ENCODE measurements around the gene IFT80.
A peak's percentile ranks its signal among the peaks of the same experiment; 100 is the strongest.

Gene IFT80

DNA sequence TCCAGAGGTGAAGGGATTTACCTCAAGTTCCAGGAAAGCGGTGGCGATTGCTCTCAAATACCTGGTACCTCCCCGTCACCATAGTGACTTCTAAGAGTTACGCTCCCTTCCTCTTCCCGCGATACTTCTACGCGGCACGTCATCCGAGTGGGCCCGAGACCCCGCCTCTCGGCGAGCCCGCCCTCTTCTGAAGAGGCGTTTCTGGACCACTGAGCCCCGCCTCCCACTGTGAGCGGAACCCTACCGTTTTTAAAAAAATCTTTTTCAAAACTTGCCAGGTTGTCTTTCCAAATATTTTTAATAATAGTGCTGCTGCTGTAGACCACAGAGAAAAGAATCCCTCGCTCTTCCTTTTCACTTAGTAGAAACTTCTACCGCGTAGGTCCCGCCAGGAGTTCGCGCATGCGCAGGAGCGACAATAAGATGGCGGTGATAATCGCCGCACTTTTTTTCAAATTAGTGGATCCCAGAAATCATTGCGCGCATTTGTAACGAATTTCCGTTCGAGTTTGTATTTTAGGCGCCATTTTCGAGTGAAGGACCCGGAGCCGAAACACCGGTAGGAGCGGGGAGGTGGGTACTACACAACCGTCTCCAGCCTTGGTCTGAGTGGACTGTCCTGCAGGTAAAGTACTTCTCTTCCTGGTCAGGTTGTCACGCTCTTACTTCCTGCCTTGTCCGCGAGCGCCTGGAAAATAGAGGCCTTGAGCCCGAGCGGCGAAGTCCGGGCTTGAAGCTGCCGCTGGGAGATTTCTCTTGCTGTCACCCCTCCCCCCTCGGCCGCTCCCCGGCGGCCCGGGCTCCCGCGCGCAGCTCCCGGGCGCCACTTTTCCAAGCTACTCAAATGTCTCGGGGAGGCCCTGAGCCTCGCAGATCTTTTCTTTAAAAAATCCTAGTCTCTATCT is at the start of gene IFT80, which contains the start of gene SMC4:
Gene IFT80 (minus strand): TSS at position 101 of the 905 bp plus-strand sequence. CDS start 14,625 bp downstream, outside the sequence.
Gene SMC4 (plus strand): TSS at position 526 of the 905 bp plus-strand sequence. CDS start 1,177 bp downstream, outside the sequence.
- peak; percentile 91 to 92 for DNase-seq (ENCODE audit: low read depth in 2 of 2)

DNA sequence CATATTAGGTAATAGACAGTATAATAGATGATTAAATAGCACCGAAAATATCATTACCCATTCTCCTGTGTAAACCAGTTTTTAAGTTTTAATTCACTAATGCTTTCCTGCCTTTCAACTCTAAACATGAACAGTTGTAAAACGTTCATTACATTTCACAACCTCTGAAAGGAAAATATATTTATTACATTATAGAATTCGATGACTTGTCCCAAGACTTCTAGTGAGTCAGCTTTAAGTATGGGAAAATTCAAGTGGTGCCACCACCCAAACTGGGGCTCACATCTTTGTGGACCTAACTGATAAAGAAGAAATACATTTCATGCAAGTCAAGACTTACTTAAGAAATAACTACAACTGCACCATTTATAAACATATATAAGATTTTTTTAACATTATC is 48.5 kb upstream of the IFT80 start:
- DNase-seq (ENCODE audit: low read depth in 2 of 2) = no peak

DNA sequence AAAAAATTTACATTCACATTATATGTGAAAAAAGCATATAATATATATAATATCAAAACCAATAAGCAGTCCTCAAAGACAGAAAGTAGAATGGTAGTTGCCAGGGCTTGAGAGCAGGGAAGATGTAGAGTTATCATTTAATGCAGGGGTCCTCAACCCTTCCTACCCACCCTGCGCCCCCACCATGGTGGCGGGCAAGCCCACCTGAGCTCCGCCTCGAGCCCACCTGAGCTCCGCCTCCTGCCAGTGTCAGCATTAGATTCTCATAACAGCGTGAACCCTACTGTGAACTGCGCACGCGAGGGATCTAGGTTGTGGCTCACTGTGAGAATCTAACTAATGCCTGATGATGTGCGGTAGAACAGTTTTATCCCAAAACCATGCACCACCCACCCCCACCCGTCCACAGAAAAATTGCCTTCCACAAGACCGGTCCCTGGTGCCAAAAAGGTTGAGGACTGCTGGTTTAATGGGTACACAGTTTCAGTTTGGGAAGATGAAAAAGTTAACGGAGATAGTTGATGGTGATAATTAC is 47.6 kb upstream of the IFT80 start:
- DNase-seq (ENCODE audit: low read depth in 2 of 2) = no peak

DNA sequence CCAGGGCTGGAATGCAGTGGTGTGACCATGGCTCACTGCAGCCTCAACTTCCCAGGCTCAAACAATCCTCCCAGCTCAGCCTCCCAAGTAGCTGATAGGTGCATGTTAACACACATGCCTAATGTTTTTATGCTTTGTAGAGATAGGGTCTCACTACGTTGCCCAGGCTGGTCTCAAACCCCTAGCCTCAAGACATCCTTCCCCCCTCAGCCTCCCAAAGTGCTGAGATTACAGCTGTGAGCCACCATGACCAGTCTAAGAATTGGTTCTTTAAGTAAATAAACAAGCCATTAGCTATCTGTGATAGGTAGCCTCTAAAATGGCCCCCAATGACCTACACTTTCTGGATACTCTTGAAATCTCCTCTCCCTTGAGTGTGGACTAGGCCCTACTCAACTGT is 46.8 kb upstream of the IFT80 start:
- no peak for DNase-seq (ENCODE audit: low read depth in 2 of 2)

DNA sequence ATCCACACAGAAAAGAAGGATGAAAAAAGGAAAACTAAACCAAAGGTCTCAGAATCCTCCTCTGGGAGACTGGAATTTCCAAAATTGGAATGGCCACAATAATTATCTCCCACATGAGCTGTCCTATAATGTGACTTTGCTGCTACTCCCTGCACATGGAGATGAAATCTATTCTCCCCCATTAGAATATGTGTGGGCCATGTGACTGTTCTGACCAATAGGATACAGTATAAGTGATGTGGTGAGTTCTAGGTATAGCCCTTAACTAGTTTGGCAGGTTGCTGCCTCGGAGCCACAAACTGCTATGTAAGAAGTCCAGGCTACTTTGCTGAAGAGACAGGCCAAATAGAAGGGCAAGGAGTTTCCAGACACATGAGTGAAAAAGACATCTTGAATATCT is 45.4 kb upstream of the IFT80 start:
- no peak for DNase-seq (ENCODE audit: low read depth in 2 of 2)

DNA sequence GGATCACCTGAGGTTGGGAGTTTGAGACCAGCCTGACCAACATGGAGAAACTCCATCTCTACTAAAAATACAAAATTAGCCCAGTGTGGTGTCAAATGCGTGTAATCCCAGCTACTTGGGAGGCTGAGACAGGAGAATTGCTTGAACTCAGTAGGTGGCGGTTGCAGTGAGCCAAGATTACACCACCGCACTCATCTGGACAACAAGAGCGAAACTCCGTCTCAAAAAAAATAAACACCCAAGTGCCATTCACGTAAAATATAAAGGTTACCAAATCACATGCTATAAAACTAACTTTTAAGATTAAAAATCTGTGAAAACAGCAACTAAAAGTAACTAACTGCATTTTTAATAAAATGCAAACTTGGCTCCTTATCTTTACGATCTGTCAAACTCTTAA is 41.7 kb upstream of the IFT80 start:
- no peak for DNase-seq (ENCODE audit: low read depth in 2 of 2)

DNA sequence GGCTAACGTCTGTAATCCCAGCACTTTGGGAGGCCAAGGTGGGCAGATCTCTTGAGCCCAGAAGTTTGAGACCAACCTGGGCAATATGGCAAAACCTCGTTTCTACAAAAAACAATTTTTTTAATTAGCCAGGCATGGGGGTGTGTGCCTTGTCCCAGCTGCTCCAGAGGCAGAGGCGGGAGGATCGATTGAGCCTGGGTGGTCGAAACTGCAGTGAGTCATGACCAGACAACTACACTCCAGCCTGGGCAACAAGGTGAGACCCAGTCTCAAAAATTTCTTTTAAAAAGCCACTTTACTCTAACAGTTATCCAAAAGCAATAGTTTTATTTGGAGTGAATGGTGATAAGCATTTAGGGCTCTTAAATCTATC is 38.0 kb upstream of the IFT80 start:
- DNase-seq (ENCODE audit: low read depth in 2 of 2) = no peak

DNA sequence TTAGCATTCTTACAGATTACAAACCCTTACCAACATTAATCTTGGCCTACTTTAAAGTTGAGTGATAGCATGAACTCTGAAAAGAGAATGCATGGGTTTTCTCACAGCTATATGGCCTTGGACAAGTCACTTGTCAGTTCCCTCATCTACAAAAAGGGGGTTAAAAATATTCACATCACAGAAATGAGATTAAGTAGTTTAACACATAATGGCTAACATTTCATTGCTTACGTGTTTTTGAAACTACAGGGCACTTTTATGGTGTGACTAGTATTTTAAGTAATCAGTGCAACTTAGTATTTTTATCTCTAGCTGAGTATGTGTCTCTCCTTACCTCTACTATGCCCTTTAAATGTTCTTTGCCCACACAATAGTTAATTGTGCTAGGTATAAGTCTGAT is 36.7 kb upstream of the IFT80 start:
- DNase-seq (ENCODE audit: low read depth in 2 of 2) = no peak

DNA sequence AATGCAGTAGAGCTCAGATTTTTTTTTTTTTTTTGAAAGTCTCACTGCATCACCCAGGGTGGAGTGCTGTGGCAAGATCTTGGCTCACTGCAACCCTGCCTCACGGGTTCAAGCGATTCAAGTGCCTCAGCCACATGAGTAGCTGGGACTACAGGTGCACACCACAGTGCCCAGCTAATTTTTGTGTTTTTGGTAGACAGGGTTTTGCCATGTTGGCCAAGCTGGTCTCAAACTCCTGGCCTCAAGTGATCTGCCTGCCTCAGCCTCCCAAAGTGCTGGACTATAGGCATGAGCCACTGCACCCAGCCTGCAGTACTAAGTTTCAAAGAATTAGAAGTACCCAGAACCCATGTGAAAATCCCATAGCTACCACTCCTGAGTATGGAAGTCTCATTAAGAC is 36.1 kb upstream of the IFT80 start:
- DNase-seq (ENCODE audit: low read depth in 2 of 2) = no peak

DNA sequence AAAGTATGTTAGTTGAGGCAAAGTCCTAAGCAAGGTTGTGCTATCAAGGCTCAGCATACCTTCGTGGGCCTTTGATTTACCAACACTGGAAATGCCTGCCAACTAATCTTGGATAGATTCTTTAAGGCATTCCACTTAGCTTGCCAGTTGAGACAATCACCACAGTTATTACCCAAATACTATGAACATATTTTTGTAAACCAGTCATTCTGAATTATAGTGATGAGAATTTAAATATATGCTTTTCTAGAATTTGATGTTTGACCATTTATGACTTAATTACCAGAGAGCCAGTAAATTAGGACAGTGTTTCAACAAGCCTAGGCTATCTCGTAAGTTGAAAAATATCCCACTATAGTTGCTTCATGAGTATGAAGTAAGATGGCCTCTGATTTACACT is 35.0 kb upstream of the IFT80 start:
- DNase-seq (ENCODE audit: low read depth in 2 of 2) = no peak

DNA sequence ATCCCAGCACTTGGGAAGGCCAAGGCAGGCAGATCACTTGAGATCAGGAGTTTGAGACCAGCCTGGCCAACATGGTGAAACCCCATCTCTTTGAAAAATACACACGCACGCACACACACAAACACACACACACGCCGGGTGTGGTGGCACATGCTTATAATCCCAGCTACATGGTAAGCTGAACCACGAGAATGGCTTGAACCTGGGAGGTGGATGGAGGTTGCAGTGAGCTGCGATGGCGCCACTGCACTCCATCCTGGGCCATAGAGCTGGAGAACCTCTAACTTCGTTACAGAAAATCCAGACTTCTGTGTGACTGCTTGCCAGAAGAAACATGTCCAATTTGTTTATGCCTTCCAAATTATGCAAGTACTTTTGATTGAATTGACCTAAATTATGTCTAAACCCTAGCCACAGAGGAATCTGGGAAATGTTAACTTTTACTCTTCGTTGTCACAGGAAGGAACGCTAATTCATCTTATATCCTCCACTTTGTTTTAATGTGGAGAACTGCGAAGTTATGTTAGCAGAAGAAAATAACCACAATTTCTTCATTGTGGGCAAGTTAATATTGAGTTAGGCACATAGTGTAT is 28.9 kb upstream of the IFT80 start:
- DNase-seq (ENCODE audit: low read depth in 2 of 2) = no peak

DNA sequence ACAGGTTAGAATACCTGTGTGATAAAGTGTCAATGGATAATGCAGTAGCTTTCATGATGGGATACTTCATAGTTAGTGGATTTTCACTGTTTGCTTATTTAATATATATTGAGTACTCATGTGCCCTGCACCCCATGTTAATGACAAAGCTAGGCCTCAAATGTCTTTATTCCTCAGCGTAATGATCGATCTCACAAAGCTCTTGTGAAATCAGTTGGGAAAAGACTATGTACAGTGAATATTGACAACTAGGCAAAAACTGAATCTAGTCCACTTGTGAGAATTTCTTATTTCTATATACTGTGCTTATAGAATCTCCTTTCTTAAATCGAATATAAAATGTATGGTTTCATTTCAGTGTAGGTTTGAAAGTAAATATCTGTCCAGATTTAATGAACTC is 18.3 kb upstream of the IFT80 start:
- DNase-seq (ENCODE audit: low read depth in 2 of 2) = no peak

DNA sequence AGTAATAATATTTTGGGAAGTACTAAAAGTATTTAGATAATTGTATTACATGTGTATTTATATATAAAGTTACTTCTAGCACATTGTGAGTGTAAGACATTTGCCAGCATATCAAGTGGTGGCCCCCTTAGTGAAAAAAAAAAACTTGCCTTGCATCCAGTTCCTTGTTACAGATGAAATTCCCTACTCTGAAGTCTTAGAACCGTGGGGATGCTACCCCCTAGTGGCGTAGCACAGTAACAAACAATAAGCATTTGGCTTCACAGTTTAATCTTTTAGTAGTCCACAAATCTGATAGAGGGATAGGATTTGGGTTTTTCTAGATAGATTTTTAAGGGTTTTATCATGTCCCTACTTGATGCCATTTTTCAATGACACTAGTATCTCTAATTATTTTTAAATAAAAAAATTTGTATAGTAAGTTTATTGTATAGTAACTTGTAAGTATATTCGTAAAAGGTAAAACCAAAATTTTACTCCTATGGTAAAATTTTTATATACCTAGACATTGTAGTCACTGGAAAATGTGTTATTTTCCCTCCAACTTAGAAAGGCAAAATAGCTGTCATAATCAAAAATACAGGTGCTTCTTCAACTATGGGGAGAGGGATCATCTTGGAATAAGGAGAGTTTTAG is 14.7 kb upstream of the IFT80 start:
- DNase-seq (ENCODE audit: low read depth in 2 of 2) = peak; percentile 28 to 45

DNA sequence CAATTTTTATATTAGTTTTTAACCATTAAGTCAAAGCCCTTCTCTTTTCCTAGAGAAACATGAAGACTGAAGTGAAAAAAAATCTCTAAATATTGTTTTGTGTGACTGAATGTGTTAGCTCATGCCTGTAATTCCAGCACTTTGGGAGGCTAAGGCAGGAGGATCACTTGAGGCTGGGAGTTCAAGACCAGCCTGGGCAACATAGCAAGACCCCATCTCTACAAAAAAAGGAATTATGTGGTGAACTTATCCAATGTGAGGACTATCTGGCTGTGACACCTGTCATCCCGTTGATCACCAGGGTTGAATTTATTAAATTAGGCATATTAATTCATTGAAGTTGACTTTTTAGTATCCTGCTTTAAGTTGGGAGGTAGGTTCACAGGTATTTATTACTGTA is 13.5 kb upstream of the IFT80 start:
- DNase-seq (ENCODE audit: low read depth in 2 of 2) = no peak

DNA sequence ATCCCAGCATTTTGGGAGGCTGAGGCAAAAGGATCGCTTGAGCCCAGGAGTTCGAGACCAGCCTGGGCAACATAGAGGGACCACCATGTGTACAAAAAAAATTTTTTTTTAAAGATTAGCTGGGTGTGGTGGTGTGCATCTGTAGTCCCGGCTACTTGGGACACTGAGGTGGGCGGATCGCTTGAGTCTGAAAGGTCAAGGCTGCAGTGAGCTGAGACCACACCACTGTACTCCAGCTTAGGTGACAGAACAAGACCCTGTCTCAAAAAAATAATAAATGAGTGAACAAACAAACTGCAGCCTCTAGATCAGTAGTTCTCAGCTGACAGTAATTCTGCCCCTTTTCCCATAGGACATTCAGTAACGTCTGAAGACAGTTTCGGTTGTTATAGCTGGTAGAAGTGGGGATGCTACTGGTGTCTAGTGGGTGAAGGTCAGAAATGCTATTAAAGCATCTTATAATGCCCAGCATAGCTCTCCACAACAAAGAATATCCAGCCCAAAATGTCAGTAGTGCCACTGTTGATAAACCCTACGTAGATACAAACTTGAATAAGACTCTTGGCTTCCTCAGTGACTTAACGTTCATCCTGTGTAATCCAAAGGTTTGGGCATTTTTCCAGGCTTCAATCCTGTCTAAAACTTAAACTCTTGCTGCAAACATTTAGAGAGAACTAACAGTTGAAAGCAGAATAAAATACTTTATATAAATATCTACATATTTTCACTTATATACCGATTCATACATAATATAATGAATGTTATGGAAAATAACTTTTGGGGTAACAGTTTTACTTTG is 11.0 kb upstream of the IFT80 start:
- no peak for DNase-seq (ENCODE audit: low read depth in 2 of 2)

DNA sequence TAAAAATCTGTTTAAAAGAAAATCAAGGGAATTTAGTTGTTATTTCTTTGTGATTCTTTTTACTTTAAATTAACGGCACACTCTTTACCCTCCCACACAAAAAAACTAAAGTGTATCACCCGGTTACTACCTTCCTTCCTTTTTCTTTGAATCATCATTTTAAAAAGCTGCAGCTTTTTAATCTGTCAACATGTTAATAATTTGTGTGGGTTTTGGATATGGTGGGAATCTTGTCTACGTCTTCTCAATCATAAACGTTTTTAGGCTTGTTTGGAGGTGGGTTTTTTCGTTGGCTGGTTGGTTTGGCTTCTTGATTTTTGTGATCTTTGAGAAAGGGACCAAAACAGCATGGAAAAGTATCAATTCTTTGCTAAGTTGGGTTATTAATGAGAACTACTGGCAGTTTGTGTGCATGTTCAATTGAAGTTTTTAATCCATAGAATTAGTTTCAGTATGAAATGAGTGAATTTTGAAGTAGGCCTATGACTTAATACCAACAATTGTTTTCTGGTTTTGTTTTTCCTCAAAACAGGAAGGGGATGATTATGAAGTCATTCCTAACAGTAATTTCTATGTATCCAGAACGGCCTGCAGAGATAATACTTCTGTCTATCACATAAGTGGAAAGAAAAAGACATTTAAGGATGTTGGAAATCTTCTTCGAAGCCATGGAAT is 4.9 kb upstream of the IFT80 start:
- no peak for DNase-seq (ENCODE audit: low read depth in 2 of 2)

DNA sequence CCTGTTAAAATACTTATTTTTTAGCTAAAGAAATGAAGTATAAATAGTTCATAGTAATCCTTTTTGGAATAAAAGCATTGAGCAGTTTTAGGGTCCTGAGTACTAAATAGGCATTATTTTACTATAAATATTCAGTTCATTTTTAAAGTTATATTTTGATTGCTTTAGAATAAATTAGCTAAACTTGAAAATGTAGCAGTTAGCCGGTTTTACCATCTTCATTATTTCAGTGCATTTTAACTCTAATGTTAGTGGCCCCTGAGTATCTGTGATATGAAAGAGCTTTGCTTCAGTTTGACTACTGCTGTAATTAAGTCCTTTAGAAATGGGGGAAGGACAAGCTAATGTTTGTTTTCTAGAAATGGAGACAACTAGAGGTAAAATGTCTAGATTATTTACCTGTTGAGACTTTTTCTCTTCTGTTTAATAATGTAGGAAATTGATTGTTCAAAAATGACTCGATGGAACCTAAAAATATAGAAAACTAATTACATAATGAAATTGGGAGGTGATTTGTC is 4.1 kb upstream of the IFT80 start:
- DNase-seq (ENCODE audit: low read depth in 2 of 2) = no peak

DNA sequence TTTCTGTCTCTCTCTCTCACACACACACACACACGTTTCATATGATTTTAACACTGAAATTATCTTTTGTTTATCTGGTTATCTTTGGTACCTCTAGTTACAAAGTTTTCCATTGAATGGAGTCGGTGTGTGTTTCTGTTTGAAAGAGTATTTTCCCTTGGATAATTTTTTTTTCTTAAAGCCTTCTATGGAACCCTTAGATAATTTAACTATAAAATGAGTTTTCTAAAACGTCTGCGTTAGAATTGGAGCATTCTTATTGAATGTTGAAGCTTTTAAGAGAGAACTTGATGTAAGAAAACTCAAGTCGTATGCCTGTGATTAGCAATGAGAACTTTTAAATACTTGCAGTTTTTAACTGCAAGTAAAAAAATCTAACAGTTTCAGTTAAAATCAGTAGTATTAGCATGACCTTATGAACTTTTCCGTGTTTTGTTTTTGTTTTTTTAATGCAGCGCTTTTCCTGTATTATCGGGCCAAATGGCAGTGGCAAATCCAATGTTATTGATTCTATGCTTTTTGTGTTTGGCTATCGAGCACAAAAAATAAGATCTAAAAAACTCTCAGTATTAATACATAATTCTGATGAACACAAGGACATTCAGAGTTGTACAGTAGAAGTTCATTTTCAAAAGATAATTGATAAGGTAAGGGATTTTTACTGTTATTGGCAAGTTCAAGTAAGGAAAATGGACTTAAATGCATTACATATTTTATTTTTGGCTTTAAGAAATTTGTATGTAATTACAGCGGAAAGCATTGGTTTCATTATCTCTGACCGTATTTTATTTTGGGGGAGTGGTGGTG is 3.4 kb upstream of the IFT80 start:
- DNase-seq (ENCODE audit: low read depth in 2 of 2) = no peak

DNA sequence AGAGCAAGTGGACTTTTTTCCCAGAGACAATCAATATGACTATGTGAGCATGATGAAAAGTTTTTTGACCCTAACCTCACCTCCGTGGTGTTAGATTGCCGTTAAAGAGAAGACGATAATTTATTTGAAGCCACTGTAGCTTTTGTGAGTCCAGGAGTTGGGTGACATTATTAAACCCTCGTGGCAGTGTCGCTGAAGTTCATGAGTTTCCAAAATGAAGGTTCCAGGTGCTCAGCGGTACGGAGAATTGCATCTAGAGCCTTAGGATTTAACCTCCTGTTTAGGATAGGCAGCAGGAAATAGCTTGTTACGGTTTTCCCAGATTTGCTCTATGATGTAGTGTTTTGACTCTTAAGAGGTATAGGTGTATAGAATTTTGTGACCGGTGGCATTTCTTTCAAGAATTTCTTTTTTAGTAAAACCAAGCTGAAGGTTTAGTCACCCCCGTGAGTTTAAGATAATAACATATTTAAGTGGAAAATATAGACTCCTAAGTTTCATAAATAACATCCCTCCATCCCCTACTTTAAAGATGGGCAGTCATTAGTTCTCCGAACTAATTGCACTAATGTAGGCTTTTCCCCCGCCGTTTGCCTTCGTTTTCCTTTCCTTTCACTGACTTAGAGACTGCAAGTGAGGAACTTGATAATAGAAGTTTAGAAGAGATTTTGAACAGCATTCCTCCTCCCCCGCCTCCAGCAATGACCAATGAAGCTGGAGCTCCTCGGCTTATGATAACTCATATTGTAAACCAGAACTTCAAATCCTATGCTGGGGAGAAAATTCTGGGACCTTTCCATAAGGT is 2.5 kb upstream of the IFT80 start:
- DNase-seq (ENCODE audit: low read depth in 2 of 2) = no peak
